GM23338 (cell line): ENCODE measurements around the gene USP46. TPM values are rescaled to one million over a fixed set of nuclear protein-coding genes. Genes with fewer than 3 reads are reported as not detected.

ENCODE experiments used
- ATAC-seq: fragments of 200-7000 bp; cut with Tn5 transposase; 3 replicates; pipeline ENCODE4 v1.9.1; 2020
- DNase-seq: peaks from one replicate; pipeline ENCODE4 v3.0.0-alpha.2; 2015; ENCODE audit warnings: low spot score
- H2AFZ ChIP-seq: fragments of 200-600 bp; sonication (generic); 2 replicates; pipeline ENCODE4 v1.8.0; 2016; ENCODE audit warnings: antibody characterized with exemption, mild to moderate bottlenecking, moderate library complexity
- H3F3A ChIP-seq: fragments of 200-600 bp; sonication (generic); replicated peaks from 2 replicates; pipeline ENCODE4 v1.8.0; 2017; ENCODE audit warnings: antibody characterized with exemption, mixed run types, low read depth
- H3K27ac ChIP-seq: fragments of 200-600 bp; sonication (generic); 2 replicates; pipeline ENCODE4 v1.6.1; 2016; ENCODE audit warnings: low read depth
- H3K27me3 ChIP-seq: fragments of 200-600 bp; sonication (generic); 2 replicates; pipeline ENCODE4 v1.8.0; 2016; ENCODE audit warnings: mild to moderate bottlenecking, mixed run types, moderate library complexity; ENCODE audit not compliant: insufficient read depth
- H3K36me3 ChIP-seq: fragments of 200-600 bp; sonication (generic); 2 replicates; pipeline ENCODE4 v1.8.0; 2016; ENCODE audit warnings: mild to moderate bottlenecking; ENCODE audit not compliant: insufficient read depth
- H3K4me1 ChIP-seq: fragments of 200-600 bp; sonication (generic); 2 replicates; pipeline ENCODE4 v1.8.0; 2016; ENCODE audit warnings: mild to moderate bottlenecking, moderate library complexity; ENCODE audit not compliant: insufficient read depth
- H3K4me2 ChIP-seq: fragments of 200-600 bp; sonication (generic); 2 replicates; pipeline ENCODE4 v1.7.1; 2017; ENCODE audit warnings: mixed run types
- H3K4me3 ChIP-seq: fragments of 200-600 bp; sonication (generic); 2 replicates; pipeline ENCODE4 v1.6.1; 2016; ENCODE audit warnings: mixed run types
- H3K79me2 ChIP-seq: fragments of 200-600 bp; sonication (generic); replicated peaks from 2 replicates; pipeline ENCODE4 v1.8.0; 2017; ENCODE audit warnings: mild to moderate bottlenecking; ENCODE audit not compliant: insufficient read depth
- H3K9me2 ChIP-seq: fragments of 200-600 bp; sonication (generic); 2 replicates; pipeline ENCODE4 v1.8.0; 2017; ENCODE audit not compliant: insufficient read depth
- H4K20me1 ChIP-seq: fragments of 200-600 bp; sonication (generic); replicated peaks from 2 replicates; pipeline ENCODE4 v1.8.0; 2017; ENCODE audit warnings: mild to moderate bottlenecking; ENCODE audit not compliant: insufficient read depth
- H3K27ac Mint-ChIP-seq: 2 replicates; pipeline ENCODE4 v1.8.0; 2020; ENCODE audit warnings: inconsistent platforms, mild to moderate bottlenecking, moderate library complexity, mixed read lengths
- H3K27me3 Mint-ChIP-seq: 3 replicates; pipeline ENCODE4 v1.8.0; 2022; ENCODE audit warnings: low read depth, mild to moderate bottlenecking, moderate library complexity, mixed read lengths, inconsistent platforms; ENCODE audit not compliant: insufficient read depth, poor library complexity
- H3K36me3 Mint-ChIP-seq: 3 replicates; pipeline ENCODE4 v1.8.0; 2021; ENCODE audit warnings: low read depth, mild to moderate bottlenecking, inconsistent platforms, moderate library complexity, mixed read lengths
- H3K4me1 Mint-ChIP-seq: 3 replicates; pipeline ENCODE4 v1.8.0; 2020; ENCODE audit warnings: mild to moderate bottlenecking, inconsistent platforms, mixed read lengths
- H3K4me3 Mint-ChIP-seq: 3 replicates; pipeline ENCODE4 v1.8.0; 2021; ENCODE audit warnings: moderate library complexity, mild to moderate bottlenecking, inconsistent platforms, mixed read lengths
- H3K9me3 Mint-ChIP-seq: 3 replicates; pipeline ENCODE4 v1.8.0; 2020; ENCODE audit warnings: moderate library complexity, mild to moderate bottlenecking, inconsistent platforms, mixed read lengths
- CREB1 ChIP-seq: fragments of 250-450 bp; sonication (Bioruptor Pico); IDR thresholded peaks from 2 replicates; pipeline ENCODE4 v1.5.0; 2020; ENCODE audit warnings: low read depth, mild to moderate bottlenecking, moderate library complexity
- CTCF ChIP-seq, 2 experiments: fragments of 200-600 bp in 1 of 2; sonication (generic) in 1 of 2; conservative IDR thresholded peaks; 2 replicates each; pipeline versions ENCODE4 v1.5.1 to v1.6.1; 2016 to 2017; ENCODE audit warnings: antibody characterized with exemption in 2 of 2, low read depth in 2 of 2, mild to moderate bottlenecking in 2 of 2, moderate library complexity in 1 of 2
- ETS1 ChIP-seq: IDR thresholded peaks from 2 replicates; pipeline ENCODE4 v1.6.1; 2016; ENCODE audit warnings: antibody characterized with exemption
- EZH2 ChIP-seq: fragments of 200-600 bp; sonication (generic); IDR thresholded peaks from one replicate; pipeline ENCODE4 v1.8.0; 2017; ENCODE audit warnings: antibody characterized with exemption, mild to moderate bottlenecking, low read depth; ENCODE audit not compliant: unreplicated experiment
- JUNB ChIP-seq: IDR thresholded peaks from one replicate; pipeline ENCODE4 v1.6.1; 2016; ENCODE audit warnings: antibody characterized with exemption; ENCODE audit not compliant: unreplicated experiment
- NANOG ChIP-seq: IDR thresholded peaks from 2 replicates; pipeline ENCODE4 v1.6.1; 2016; ENCODE audit warnings: antibody characterized with exemption, borderline replicate concordance
- POLR2AphosphoS5 ChIP-seq: IDR thresholded peaks from 2 replicates; pipeline ENCODE4 v1.6.1; 2016; ENCODE audit warnings: antibody characterized with exemption, low read depth
- REST ChIP-seq: IDR thresholded peaks from one replicate; pipeline ENCODE4 v1.6.1; 2018; ENCODE audit warnings: antibody characterized with exemption; ENCODE audit not compliant: unreplicated experiment
- ZNF114 ChIP-seq: fragments of 250-450 bp; sonication (Bioruptor Pico); IDR thresholded peaks from 2 replicates; pipeline ENCODE4 v1.5.0; 2020; ENCODE audit warnings: mild to moderate bottlenecking, moderate library complexity
- ZNF331 ChIP-seq: fragments of 250-450 bp; sonication (Bioruptor Pico); IDR thresholded peaks from 2 replicates; pipeline ENCODE4 v1.5.0; 2020; ENCODE audit warnings: low read depth, mild to moderate bottlenecking, moderate library complexity
- polyA plus RNA-seq: library from polyadenylated mRNA; unstranded; fragments of >200 nt; fragmentation: Nextera tagmentation; extraction: Ambion mirVana; gene quantifications from 2 replicates; pipeline ENCODE4 v1.2.1, GENCODE V29; 2016
- total RNA-seq: library from RNA; depleted of rRNA; stranded (reverse); fragments of >200 nt; shearing (Covaris generic); gene quantifications from 2 replicates; pipeline ENCODE4 v1.2.3, GENCODE V29; 2014

USP46 gene
- total and polyA plus RNA-seq, 2 experiments from 2014 or later, result 40.5 to 59.4 TPM

- Mint-ChIP-seq H3K4me3 (peak overlapping the region; percentile 80), H3K4me1 (peaks cover 46% of the 10 kb centered on the region), H3K36me3 (peaks cover 46% of the 10 kb centered on the region), H3K27ac (peak overlapping the region; percentile 85), H3K9me3 (peaks cover 12% of the 10 kb centered on the region; the same call in 2 of the 3 replicates), H3K27me3 (peaks cover 11% of the 10 kb centered on the region)
- H4K20me1 ChIP-seq, result peaks cover 4% of the 10 kb centered on the region; the same call in 1 of the 2 replicates
- peaks cover 61% of the 10 kb centered on the region for H3K79me2 ChIP-seq
- H3F3A ChIP-seq, result peaks cover 3% of the 10 kb centered on the region; the same call in 1 of the 2 replicates
- TF ChIP-seq POLR2AphosphoS5 (peak; percentile 31; the same call in 1 of the 2 replicates), CTCF (conservative IDR thresholded peaks at IDR 0.05; ENCODE audit: low read depth in 2 of 2) (peak in 1 of 2 experiments; percentile 17; a peak in 1 of 4 replicates), ZNF331 (no peak)
- peak; percentile 68 for ATAC-seq
- H3K9me2 ChIP-seq, result no peaks in the 10 kb centered on the region
- H2AFZ ChIP-seq, result 0 out of 2 replicates have a peak overlapping the region, but pooled peaks have one; percentile 20
- peak overlapping the region; percentile 94 for H3K4me2 ChIP-seq
- peaks cover 15% of the 10 kb centered on the region for H3K27me3 ChIP-seq
- no peaks in the 10 kb centered on the region for H3K36me3 ChIP-seq
- peak overlapping the region; percentile 91 for H3K27ac ChIP-seq
- peak overlapping the region; percentile 88 for H3K4me3 ChIP-seq
- DNase-seq, result peak; percentile 94
- peaks cover 40% of the 10 kb centered on the region; the same call in 1 of the 2 replicates for H3K4me1 ChIP-seq
These were observed 1.2 kb downstream of the USP46 start for GRCh38 chr4:52657618-52658501.

GRCh38 chr4:52657292-52657617, 1.8 kb downstream of the USP46 start:
- peaks cover 67% of the 10 kb centered on the region for H3K79me2 ChIP-seq
- TF ChIP-seq NANOG (no peak), CREB1 (CRISPR knock-in tag) (no peak), REST (no peak), ZNF331 (no peak), JUNB (no peak), EZH2 (no peak), CTCF (conservative IDR thresholded peaks at IDR 0.05; ENCODE audit: low read depth in 2 of 2) (no peak), POLR2AphosphoS5 (no peak), ZNF114 (CRISPR knock-in tag) (no peak), ETS1 (no peak)

More at GRCh38 chr4:52657292-52657617, 1.8 kb downstream of the USP46 start:
- Histone ChIP-seq H4K20me1 (peaks cover 7% of the 10 kb centered on the region; the same call in 1 of the 2 replicates), H2AFZ (no peak overlapping the region), H3F3A (peaks cover 3% of the 10 kb centered on the region; the same call in 1 of the 2 replicates), H3K4me2 (peak overlapping the region; percentile 94), H3K36me3 (no peaks in the 10 kb centered on the region), H3K27ac (peak overlapping the region; percentile 91), H3K4me3 (peak overlapping the region; percentile 88), H3K4me1 (peaks cover 38% of the 10 kb centered on the region; the same call in 1 of the 2 replicates), H3K27me3 (peaks cover 15% of the 10 kb centered on the region), H3K9me2 (no peaks in the 10 kb centered on the region)
- Mint-ChIP-seq H3K27me3 (peaks cover 11% of the 10 kb centered on the region), H3K9me3 (peaks cover 7% of the 10 kb centered on the region; the same call in 2 of the 3 replicates), H3K4me3 (peak overlapping the region; percentile 80), H3K27ac (peak overlapping the region; percentile 85), H3K4me1 (peaks cover 46% of the 10 kb centered on the region), H3K36me3 (peaks cover 42% of the 10 kb centered on the region)
- DNase-seq (no peak), ATAC-seq (peak; percentile 16)
